Neural progenitor cell (in vitro differentiated cells): ENCODE measurements around the gene TMEM203. TPM values are rescaled to one million over a fixed set of nuclear protein-coding genes. Genes with fewer than 3 reads are reported as not detected.

Source experiments
- DNase-seq: peaks from one replicate; pipeline ENCODE4 v3.0.0-alpha.2; 2016; ENCODE audit warnings: low spot score
- H2AFZ ChIP-seq: fragments of 200-600 bp; sonication (generic); replicated peaks from 2 replicates; pipeline ENCODE4 v1.6.1; 2016; ENCODE audit warnings: antibody characterized with exemption
- H3F3A ChIP-seq: fragments of 200-600 bp; sonication (generic); 2 replicates; pipeline ENCODE4 v1.6.1; 2016; ENCODE audit warnings: antibody characterized with exemption, low read depth
- H3K27ac ChIP-seq: fragments of 200-600 bp; sonication (generic); 2 replicates; pipeline ENCODE4 v1.5.1; 2016; ENCODE audit warnings: mild to moderate bottlenecking
- H3K27me3 ChIP-seq: fragments of 200-600 bp; sonication (generic); 2 replicates; pipeline ENCODE4 v1.6.1; 2016; ENCODE audit warnings: mild to moderate bottlenecking, moderate library complexity
- H3K36me3 ChIP-seq: fragments of 200-600 bp; sonication (generic); 2 replicates; pipeline ENCODE4 v1.5.1; 2016
- H3K4me1 ChIP-seq: fragments of 200-600 bp; sonication (generic); 2 replicates; pipeline ENCODE4 v1.6.1; 2016; ENCODE audit warnings: mixed run types
- H3K4me2 ChIP-seq: fragments of 200-600 bp; sonication (generic); 2 replicates; pipeline ENCODE4 v1.6.1; 2016
- H3K4me3 ChIP-seq: fragments of 200-600 bp; sonication (generic); 2 replicates; pipeline ENCODE4 v1.5.1; 2016
- H3K79me2 ChIP-seq: fragments of 200-600 bp; sonication (generic); 2 replicates; pipeline ENCODE4 v1.6.1; 2016; ENCODE audit warnings: low read depth
- H3K9ac ChIP-seq: fragments of 200-600 bp; sonication (generic); 2 replicates; pipeline ENCODE4 v1.6.1; 2016
- H3K9me3 ChIP-seq: fragments of 200-600 bp; sonication (generic); 2 replicates; pipeline ENCODE4 v1.5.1; 2016; ENCODE audit warnings: low read depth
- H4K20me1 ChIP-seq: fragments of 200-600 bp; sonication (generic); 2 replicates; pipeline ENCODE4 v1.6.1; 2016; ENCODE audit warnings: low read depth
- H3K27ac Mint-ChIP-seq: 3 replicates; pipeline ENCODE4 v1.8.0; 2021; ENCODE audit warnings: mixed read lengths
- H3K27me3 Mint-ChIP-seq: 2 replicates; pipeline ENCODE4 v1.8.0; 2022; ENCODE audit warnings: low read depth, mild to moderate bottlenecking, inconsistent platforms, moderate library complexity, mixed read lengths; ENCODE audit not compliant: insufficient read depth
- H3K36me3 Mint-ChIP-seq: 3 replicates; pipeline ENCODE4 v1.8.0; 2021; ENCODE audit warnings: mixed read lengths
- H3K4me1 Mint-ChIP-seq: 3 replicates; pipeline ENCODE4 v1.8.0; 2021; ENCODE audit warnings: mixed read lengths
- H3K4me3 Mint-ChIP-seq: 3 replicates; pipeline ENCODE4 v1.8.0; 2021; ENCODE audit warnings: mild to moderate bottlenecking, moderate library complexity, mixed read lengths
- H3K9me3 Mint-ChIP-seq: 3 replicates; pipeline ENCODE4 v1.8.0; 2020; ENCODE audit warnings: mixed read lengths
- EZH2 ChIP-seq: fragments of 200-600 bp; sonication (generic); IDR thresholded peaks from 2 replicates; pipeline ENCODE4 v1.6.1; 2017; ENCODE audit warnings: antibody characterized with exemption, mild to moderate bottlenecking, moderate library complexity
- EZH2phosphoT487 ChIP-seq: fragments of 200-600 bp; sonication (generic); IDR thresholded peaks from 2 replicates; pipeline ENCODE4 v1.6.1; 2017; ENCODE audit warnings: antibody characterized with exemption
- total RNA-seq: library from RNA; depleted of rRNA; stranded (reverse); fragments of >200 nt; gene quantifications from 2 replicates; pipeline ENCODE4 v1.2.3, GENCODE V29; 2015; ENCODE audit warnings: low replicate concordance
- TF ChIP-seq, protein P1 (sequence below): fragments of 200-600 bp; sonication (generic); IDR thresholded peaks from 2 replicates; pipeline ENCODE4 v1.5.1; 2017; ENCODE audit warnings: antibody characterized with exemption, mild to moderate bottlenecking

TMEM203 gene
- total RNA-seq, 1 donor from 2014 or later = 21.6 TPM

DNA sequence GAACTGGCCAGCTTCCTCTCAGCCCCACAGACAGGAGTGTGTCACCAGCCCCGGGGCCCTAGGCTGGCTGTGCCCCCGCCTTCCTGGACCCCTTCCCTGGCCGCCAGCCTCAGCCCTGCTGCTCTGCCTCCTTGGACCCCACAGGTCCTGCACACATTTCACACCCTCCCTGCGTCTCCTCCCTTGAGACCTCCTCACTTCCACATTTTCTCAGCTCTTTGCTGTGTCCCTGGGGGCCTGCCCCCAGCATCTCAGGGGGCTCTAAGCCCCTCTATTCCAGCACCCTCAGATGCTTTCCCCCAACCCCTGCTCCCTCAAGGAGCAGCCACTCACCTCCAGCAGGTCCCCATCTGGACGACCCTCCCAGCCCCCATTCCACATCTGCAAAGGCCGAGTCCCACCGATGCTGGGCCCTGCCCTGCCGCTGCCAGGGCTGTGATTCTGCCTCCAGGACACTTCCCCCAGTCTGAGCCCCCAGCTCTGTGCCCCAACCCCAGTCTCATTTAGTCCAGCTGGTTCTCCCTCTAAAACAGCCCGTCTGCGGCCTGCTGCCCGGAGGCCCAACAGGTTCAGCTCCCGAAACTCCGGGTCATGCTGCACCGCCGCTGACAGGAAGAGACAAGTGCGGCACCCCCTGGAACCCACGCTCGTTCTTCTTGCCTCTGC is 29.4 kb upstream of the TMEM203 start:
- Mint-ChIP-seq H3K36me3 (no peaks in the 10 kb centered on the region), H3K9me3 (no peaks in the 10 kb centered on the region), H3K4me3 (peak overlapping the region; percentile 63), H3K27ac (no peak overlapping the region), H3K27me3 (peaks cover 2% of the 10 kb centered on the region), H3K4me1 (peaks cover 9% of the 10 kb centered on the region)
- DNase-seq = no peak
- H3K4me3 ChIP-seq = no peak overlapping the region
- H3F3A ChIP-seq = peaks cover 11% of the 10 kb centered on the region
- H3K9ac ChIP-seq = no peak overlapping the region
- no peak overlapping the region for H2AFZ ChIP-seq
- H3K4me2 ChIP-seq = no peak overlapping the region
- peaks cover 8% of the 10 kb centered on the region for H3K4me1 ChIP-seq
- peaks cover 27% of the 10 kb centered on the region for H4K20me1 ChIP-seq
- TF ChIP-seq EZH2phosphoT487 (no peak), EZH2 (no peak)
- TF ChIP-seq, protein P1, sequence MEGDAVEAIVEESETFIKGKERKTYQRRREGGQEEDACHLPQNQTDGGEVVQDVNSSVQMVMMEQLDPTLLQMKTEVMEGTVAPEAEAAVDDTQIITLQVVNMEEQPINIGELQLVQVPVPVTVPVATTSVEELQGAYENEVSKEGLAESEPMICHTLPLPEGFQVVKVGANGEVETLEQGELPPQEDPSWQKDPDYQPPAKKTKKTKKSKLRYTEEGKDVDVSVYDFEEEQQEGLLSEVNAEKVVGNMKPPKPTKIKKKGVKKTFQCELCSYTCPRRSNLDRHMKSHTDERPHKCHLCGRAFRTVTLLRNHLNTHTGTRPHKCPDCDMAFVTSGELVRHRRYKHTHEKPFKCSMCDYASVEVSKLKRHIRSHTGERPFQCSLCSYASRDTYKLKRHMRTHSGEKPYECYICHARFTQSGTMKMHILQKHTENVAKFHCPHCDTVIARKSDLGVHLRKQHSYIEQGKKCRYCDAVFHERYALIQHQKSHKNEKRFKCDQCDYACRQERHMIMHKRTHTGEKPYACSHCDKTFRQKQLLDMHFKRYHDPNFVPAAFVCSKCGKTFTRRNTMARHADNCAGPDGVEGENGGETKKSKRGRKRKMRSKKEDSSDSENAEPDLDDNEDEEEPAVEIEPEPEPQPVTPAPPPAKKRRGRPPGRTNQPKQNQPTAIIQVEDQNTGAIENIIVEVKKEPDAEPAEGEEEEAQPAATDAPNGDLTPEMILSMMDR = no peak
- H3K36me3 ChIP-seq = no peaks in the 10 kb centered on the region
- no peaks in the 10 kb centered on the region for H3K9me3 ChIP-seq
- H3K27me3 ChIP-seq = no peaks in the 10 kb centered on the region
- H3K27ac ChIP-seq = no peak overlapping the region
- H3K79me2 ChIP-seq = peaks cover 13% of the 10 kb centered on the region

DNA sequence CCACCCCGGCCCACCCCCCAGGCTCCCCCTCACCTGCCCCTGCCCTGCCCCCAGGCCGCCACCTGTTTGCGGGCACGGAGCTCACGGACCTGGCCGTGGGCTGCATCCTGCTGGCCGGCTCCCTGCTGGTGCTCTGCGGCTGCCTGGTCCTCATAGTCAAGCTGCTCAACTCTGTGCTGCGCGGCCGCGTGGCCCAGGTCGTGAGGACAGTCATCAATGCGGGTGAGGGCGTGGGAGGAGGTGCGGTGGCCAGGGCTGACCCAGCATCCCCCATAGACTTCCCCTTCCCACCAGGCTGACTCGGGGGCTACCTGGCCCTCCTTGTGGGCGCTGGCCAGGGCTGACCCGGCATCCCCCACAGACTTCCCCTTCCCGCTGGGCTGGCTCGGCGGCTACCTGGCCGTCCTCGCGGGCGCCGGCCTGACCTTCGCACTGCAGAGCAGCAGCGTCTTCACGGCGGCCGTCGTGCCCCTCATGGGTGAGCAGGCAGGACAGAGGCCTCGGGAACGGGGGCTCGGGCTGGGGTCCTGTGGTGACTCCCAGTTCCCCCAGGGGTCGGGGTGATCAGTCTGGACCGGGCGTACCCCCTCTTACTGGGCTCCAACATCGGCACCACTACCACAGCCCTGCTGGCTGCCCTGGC is 28.7 kb upstream of the TMEM203 start:
- H3K9me3 ChIP-seq = no peaks in the 10 kb centered on the region
- H3K4me2 ChIP-seq = no peak overlapping the region
- H3F3A ChIP-seq = peaks cover 8% of the 10 kb centered on the region
- peaks cover 8% of the 10 kb centered on the region for H3K4me1 ChIP-seq
- no peak for DNase-seq
- H3K4me3 ChIP-seq = no peak overlapping the region
- Mint-ChIP-seq H3K4me1 (peaks cover 6% of the 10 kb centered on the region), H3K27ac (no peak overlapping the region), H3K36me3 (no peaks in the 10 kb centered on the region), H3K9me3 (no peaks in the 10 kb centered on the region), H3K27me3 (peaks cover 2% of the 10 kb centered on the region), H3K4me3 (no peak overlapping the region)
- no peak overlapping the region for H3K9ac ChIP-seq
- H3K79me2 ChIP-seq = peaks cover 6% of the 10 kb centered on the region
- no peaks in the 10 kb centered on the region for H3K36me3 ChIP-seq
- no peak overlapping the region for H2AFZ ChIP-seq
- no peaks in the 10 kb centered on the region for H3K27me3 ChIP-seq
- TF ChIP-seq, protein P1 = no peak
- TF ChIP-seq EZH2phosphoT487 (no peak), EZH2 (no peak)
- peaks cover 23% of the 10 kb centered on the region for H4K20me1 ChIP-seq
- H3K27ac ChIP-seq = no peak overlapping the region

DNA sequence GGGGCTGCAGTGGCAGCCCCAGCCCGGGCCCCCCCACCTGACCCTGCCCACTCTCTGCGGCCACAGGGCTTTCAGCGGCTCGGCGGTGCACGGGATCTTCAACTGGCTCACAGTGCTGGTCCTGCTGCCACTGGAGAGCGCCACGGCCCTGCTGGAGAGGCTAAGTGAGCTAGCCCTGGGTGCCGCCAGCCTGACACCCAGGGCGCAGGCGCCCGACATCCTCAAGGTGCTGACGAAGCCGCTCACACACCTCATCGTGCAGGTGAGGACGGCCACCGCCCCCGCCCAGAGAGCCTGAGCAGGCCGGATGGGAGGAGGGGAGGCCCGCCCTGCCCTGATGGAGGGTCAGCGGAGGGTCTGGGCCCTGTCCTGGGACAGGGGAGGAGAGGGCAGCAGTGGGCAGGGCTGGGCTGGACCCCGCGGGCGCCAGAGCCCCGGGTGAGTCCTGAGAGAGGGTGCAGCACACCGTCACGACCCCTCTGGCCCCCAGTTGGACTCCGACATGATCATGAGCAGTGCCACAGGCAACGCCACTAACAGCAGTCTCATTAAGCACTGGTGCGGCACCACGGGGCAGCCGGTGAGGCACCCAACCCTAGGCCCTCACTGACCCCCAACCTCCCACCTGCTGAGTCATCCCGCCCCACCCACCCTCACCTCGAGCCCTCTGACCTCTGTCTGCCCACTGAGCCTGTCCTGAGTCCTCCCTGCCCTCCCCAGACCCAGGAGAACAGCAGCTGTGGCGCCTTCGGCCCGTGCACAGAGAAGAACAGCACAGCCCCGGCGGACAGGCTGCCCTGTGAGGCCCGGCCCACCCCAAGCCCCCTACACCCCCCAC is 27.9 kb upstream of the TMEM203 start:
- H3K27ac Mint-ChIP-seq = no peak overlapping the region
- no peaks in the 10 kb centered on the region for H3K9me3 Mint-ChIP-seq
- no peak overlapping the region for H2AFZ ChIP-seq
- peaks cover 8% of the 10 kb centered on the region for H3K4me1 ChIP-seq
- no peak overlapping the region for H3K4me3 ChIP-seq
- no peaks in the 10 kb centered on the region for H3K27me3 ChIP-seq
- H3F3A ChIP-seq = peaks cover 4% of the 10 kb centered on the region
- H3K36me3 Mint-ChIP-seq = no peaks in the 10 kb centered on the region
- TF ChIP-seq, protein P1 = no peak
- no peak for TF ChIP-seq EZH2
- no peak for TF ChIP-seq EZH2phosphoT487
- H3K27ac ChIP-seq = no peak overlapping the region
- H3K79me2 ChIP-seq = no peaks in the 10 kb centered on the region
- H3K36me3 ChIP-seq = no peaks in the 10 kb centered on the region
- H3K9me3 ChIP-seq = no peaks in the 10 kb centered on the region
- H3K4me2 ChIP-seq = no peak overlapping the region
- H4K20me1 ChIP-seq = peaks cover 15% of the 10 kb centered on the region
- H3K27me3 Mint-ChIP-seq = peaks cover 2% of the 10 kb centered on the region
- no peak for DNase-seq
- H3K4me1 Mint-ChIP-seq = no peaks in the 10 kb centered on the region
- no peak overlapping the region for H3K9ac ChIP-seq
- no peak overlapping the region for H3K4me3 Mint-ChIP-seq
